Osteocyte (in vitro differentiated cells): ENCODE results near the gene MCRS1. TPM values are rescaled to one million over a fixed set of nuclear protein-coding genes. Genes with fewer than 3 reads are reported as not detected.

ENCODE experiments used
- DNase-seq: peaks from one replicate; pipeline ENCODE4 v3.0.0; 2021; ENCODE audit warnings: mixed read lengths; ENCODE audit not compliant: unreplicated experiment; ENCODE audit errors: extremely low spot score
- H3K27ac Mint-ChIP-seq: one replicate; pipeline ENCODE4 v1.8.0; 2021; ENCODE audit warnings: mild to moderate bottlenecking, mixed read lengths; ENCODE audit not compliant: unreplicated experiment
- H3K27me3 Mint-ChIP-seq: one replicate; pipeline ENCODE4 v1.8.0; 2021; ENCODE audit warnings: mixed read lengths; ENCODE audit not compliant: unreplicated experiment
- H3K36me3 Mint-ChIP-seq: one replicate; pipeline ENCODE4 v1.8.0; 2021; ENCODE audit warnings: mixed read lengths; ENCODE audit not compliant: unreplicated experiment
- H3K4me1 Mint-ChIP-seq: one replicate; pipeline ENCODE4 v1.8.0; 2021; ENCODE audit warnings: mixed read lengths; ENCODE audit not compliant: unreplicated experiment
- H3K4me3 Mint-ChIP-seq: one replicate; pipeline ENCODE4 v1.8.0; 2021; ENCODE audit warnings: mild to moderate bottlenecking, moderate library complexity, mixed read lengths; ENCODE audit not compliant: unreplicated experiment
- H3K9me3 Mint-ChIP-seq: one replicate; pipeline ENCODE4 v1.8.0; 2021; ENCODE audit warnings: mixed read lengths; ENCODE audit not compliant: unreplicated experiment
- total RNA-seq: library from RNA; stranded (reverse); gene quantifications from 2 replicates; pipeline ENCODE4 v1.2.1, GENCODE V29; 2021
- TF ChIP-seq, protein P1 (sequence below): fragments of 200-600 bp; sonication (generic); IDR thresholded peaks from 2 replicates; pipeline ENCODE4 v1.5.0; 2021; ENCODE audit warnings: antibody characterized with exemption, mild to moderate bottlenecking, moderate library complexity

Gene MCRS1
- total RNA-seq, 1 donor from 2014 or later = 69.3 TPM

DNA sequence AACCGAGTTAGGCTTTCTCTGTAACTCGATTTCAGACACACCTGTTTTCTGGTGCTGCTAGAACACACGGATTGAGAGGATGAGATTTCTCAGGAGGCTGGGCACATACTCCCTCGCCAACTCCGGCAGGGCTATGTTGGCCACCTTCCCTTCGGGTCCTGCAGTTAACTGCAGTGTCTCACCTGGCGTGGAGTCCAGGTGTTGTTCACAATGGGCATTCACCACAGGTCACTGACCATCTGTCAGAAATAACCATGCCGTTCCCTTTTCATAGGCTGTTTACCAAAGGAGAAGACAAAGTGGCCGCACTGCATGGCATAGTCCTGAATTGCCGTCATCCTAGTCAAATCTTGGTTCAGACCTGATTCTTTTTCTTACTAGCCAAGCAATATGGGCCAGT lies 34.6 kb downstream of the MCRS1 start:
- peaks cover 8% of the 10 kb centered on the region for H3K27me3 Mint-ChIP-seq
- H3K27ac Mint-ChIP-seq = no peak overlapping the region
- no peak overlapping the region for H3K4me3 Mint-ChIP-seq

DNA sequence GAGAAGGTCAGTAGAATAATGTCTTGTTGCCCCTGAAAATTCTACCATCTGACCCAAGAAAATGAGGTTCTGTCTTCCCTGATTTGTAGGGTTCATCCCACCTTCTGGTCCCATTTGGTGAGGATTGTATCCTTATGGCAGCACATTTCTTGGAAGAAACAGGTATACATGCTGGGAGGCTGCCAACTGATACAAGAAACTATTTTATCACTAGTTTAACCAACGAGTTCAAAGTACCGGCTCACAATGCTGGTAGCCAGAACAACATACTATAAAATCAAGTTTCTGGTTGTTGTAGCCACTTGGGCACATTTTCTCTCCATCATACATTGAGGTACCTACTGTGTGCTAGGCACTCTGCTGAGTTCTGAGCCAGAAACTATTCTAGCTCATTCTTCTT lies 36.2 kb downstream of the MCRS1 start:
- Mint-ChIP-seq H3K4me3 (no peak overlapping the region), H3K27me3 (peaks cover 2% of the 10 kb centered on the region), H3K36me3 (peaks cover 9% of the 10 kb centered on the region), H3K4me1 (no peaks in the 10 kb centered on the region), H3K9me3 (no peaks in the 10 kb centered on the region), H3K27ac (no peak overlapping the region)
- TF ChIP-seq, protein P1, sequence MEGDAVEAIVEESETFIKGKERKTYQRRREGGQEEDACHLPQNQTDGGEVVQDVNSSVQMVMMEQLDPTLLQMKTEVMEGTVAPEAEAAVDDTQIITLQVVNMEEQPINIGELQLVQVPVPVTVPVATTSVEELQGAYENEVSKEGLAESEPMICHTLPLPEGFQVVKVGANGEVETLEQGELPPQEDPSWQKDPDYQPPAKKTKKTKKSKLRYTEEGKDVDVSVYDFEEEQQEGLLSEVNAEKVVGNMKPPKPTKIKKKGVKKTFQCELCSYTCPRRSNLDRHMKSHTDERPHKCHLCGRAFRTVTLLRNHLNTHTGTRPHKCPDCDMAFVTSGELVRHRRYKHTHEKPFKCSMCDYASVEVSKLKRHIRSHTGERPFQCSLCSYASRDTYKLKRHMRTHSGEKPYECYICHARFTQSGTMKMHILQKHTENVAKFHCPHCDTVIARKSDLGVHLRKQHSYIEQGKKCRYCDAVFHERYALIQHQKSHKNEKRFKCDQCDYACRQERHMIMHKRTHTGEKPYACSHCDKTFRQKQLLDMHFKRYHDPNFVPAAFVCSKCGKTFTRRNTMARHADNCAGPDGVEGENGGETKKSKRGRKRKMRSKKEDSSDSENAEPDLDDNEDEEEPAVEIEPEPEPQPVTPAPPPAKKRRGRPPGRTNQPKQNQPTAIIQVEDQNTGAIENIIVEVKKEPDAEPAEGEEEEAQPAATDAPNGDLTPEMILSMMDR = no peak
- DNase-seq = no peak

More for the DNA sequence above, 34.6 kb downstream of the MCRS1 start:
- Mint-ChIP-seq H3K36me3 (peaks cover 5% of the 10 kb centered on the region), H3K4me1 (peaks cover 8% of the 10 kb centered on the region), H3K9me3 (no peaks in the 10 kb centered on the region)
- DNase-seq = no peak
- TF ChIP-seq, protein P1 = no peak

DNA sequence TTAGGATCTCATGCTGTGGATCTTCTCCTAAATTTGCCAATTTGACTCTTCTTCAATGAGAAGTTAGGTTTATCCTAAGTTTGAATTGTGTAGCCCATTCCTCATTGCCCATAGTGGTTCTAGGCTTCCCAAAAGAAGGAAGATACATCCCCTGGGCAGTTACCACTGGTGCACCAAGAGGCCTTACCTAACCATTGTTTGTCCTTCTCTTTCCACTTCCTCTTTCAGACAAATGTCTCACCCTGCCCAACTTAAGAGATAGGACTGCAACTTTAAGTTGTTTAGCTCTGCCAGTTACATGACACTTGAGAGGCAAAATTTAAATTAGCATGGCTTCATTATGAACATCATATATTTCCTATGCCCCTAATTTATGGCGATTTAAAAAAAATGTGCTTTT lies 38.5 kb downstream of the MCRS1 start:
- Mint-ChIP-seq H3K4me3 (no peak overlapping the region), H3K4me1 (no peaks in the 10 kb centered on the region), H3K36me3 (peaks cover 23% of the 10 kb centered on the region), H3K27ac (no peak overlapping the region), H3K9me3 (no peaks in the 10 kb centered on the region), H3K27me3 (no peaks in the 10 kb centered on the region)
- TF ChIP-seq, protein P1 = no peak
- no peak for DNase-seq

DNA sequence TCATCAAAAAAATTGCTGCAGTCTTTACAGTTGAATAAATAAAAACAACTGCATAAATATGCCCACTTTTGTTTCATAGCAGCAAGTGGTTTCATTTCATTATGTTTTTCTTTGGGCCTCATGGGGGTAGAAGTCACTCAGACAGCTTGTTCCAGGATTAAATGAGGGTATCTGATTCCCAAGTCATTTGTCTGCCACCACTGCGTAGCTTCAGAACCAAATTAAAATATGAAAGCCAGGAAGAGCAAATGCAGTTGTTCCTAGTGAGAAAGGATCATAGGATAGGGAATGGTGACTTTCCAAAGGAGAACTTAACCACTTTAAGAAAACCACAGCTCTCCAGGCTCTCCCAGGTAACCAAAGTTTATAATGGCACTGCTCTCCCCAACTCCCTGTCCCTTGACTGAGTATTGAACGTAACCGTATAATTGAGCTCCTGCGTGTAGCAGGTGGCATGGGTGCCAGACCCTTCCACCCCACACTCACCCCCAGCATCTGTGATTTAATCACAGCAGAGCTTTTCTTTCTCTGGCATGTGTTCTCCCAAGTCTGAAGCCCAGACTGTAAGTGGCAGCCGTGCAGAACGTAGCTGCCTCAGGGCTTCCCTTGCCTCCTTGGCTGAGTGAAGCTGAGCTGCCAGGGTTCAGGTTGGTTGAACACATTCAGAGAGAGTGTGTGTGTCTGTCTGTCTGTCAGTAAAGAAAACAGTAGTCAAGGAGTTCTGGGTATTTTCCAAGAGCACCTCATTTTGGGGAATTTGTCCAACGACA lies 40.4 kb downstream of the MCRS1 start:
- H3K36me3 Mint-ChIP-seq = peaks cover 28% of the 10 kb centered on the region
- H3K27me3 Mint-ChIP-seq = no peaks in the 10 kb centered on the region
- no peaks in the 10 kb centered on the region for H3K9me3 Mint-ChIP-seq
- no peak for DNase-seq
- no peak overlapping the region for H3K27ac Mint-ChIP-seq
- no peak overlapping the region for H3K4me3 Mint-ChIP-seq
- TF ChIP-seq, protein P1 = no peak
- no peaks in the 10 kb centered on the region for H3K4me1 Mint-ChIP-seq

DNA sequence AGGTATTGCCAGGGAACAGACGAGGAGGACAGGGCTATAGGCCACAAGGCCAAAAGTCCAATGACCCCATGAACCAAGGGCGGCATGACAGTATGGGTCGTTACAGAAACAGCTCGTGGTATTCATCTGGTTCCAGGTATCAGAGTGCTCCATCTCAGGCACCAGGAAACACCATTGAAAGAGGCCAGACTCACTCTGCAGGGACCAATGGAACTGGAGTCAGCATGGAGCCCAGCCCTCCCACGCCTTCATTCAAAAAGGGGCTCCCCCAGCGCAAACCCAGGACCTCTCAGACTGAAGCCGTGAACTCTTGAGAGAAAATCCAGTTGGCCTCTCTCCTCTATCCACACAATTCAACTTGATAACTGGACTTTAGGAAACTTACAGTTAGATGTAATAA lies 42.0 kb downstream of the MCRS1 start:
- TF ChIP-seq, protein P1 = no peak
- no peaks in the 10 kb centered on the region for H3K4me1 Mint-ChIP-seq
- peaks cover 42% of the 10 kb centered on the region for H3K36me3 Mint-ChIP-seq
- no peak overlapping the region for H3K27ac Mint-ChIP-seq
- H3K9me3 Mint-ChIP-seq = no peaks in the 10 kb centered on the region
- DNase-seq = no peak
- H3K4me3 Mint-ChIP-seq = no peak overlapping the region
- no peaks in the 10 kb centered on the region for H3K27me3 Mint-ChIP-seq
